ENCODE data around the gene BAHCC1. TPM values are rescaled to one million over a fixed set of nuclear protein-coding genes. Genes with fewer than 3 reads are reported as not detected.

Gene BAHCC1
- total RNA-seq, 1 experiment from 2014 or later, result 9.9 TPM

GRCh38 chr17:81364278-81365147, 30.7 kb upstream of the BAHCC1 start:
- Histone ChIP-seq H3K9ac (ENCODE audit: low read length) (peak overlapping the region; percentile 28; the same call in 1 of the 2 replicates), H3K4me3 (ENCODE audit: low read length) (peak overlapping the region; percentile 67), H4K20me1 (ENCODE audit: low read length) (no peaks in the 10 kb centered on the region), H3K27me3 (ENCODE audit: low read length) (no peaks in the 10 kb centered on the region), H3F3A (ENCODE audit: low read length, unreplicated experiment) (no peaks in the 10 kb centered on the region), H3K27ac (ENCODE audit: low read length) (peak overlapping the region; percentile 90), H3K4me1 (ENCODE audit: insufficient read depth, low read length) (peaks cover 37% of the 10 kb centered on the region), H3K36me3 (ENCODE audit: low read depth, low read length) (no peaks in the 10 kb centered on the region), H3K79me2 (ENCODE audit: low read length) (no peaks in the 10 kb centered on the region), H3K4me2 (ENCODE audit: low read length) (peak overlapping the region; percentile 97), H3K9me2 (replicated peaks; ENCODE audit: low read length) (no peaks in the 10 kb centered on the region), H3K9me3 (ENCODE audit: low read length) (no peaks in the 10 kb centered on the region), H2AFZ (ENCODE audit: low read length) (no peak overlapping the region)
- no peak for DNase-seq
- no TSS peak for BruUV-seq (replicated peaks)
- ChIA-PET CTCF (interaction anchor here (1.5 kb wide), 1 partner anchor 120 kb away, joined by 4 read pairs; no protein-coding TSS in a partner anchor), POLR2A (ENCODE audit: unreplicated experiment) (interaction anchor here (0.5 to 1.5 kb wide), 7 partner anchors 15 to 108 kb away, joined by 3 to 10 read pairs (median 4); no protein-coding TSS in a partner anchor)
- TF ChIP-seq EZH2phosphoT487 (IDR thresholded peaks at IDR 0.05; ENCODE audit: borderline replicate concordance, low read length) (no peak), EZH2 (IDR thresholded peaks at IDR 0.05; ENCODE audit: low read length, unreplicated experiment) (no peak), CTCF (conservative IDR thresholded peaks at IDR 0.05; ENCODE audit: low read depth, low read length) (no peak)
- no peak for ATAC-seq
- intact Hi-C loops (cut with micrococcal nuclease), result loop anchor here (1.0 to 5.0 kb wide), 3 partner anchors 18 to 67 kb away; partner anchors contain the start of genes BAHCC1 and SLC38A10

- Histone ChIP-seq H3K9ac (ENCODE audit: low read length) (peak overlapping the region; percentile 72), H3K27ac (ENCODE audit: low read length) (peak overlapping the region; percentile 90), H2AFZ (ENCODE audit: low read length) (peak overlapping the region; percentile 24; the same call in 1 of the 2 replicates), H3K4me1 (ENCODE audit: insufficient read depth, low read length) (peaks cover 37% of the 10 kb centered on the region), H3K36me3 (ENCODE audit: low read depth, low read length) (no peaks in the 10 kb centered on the region), H3K9me3 (ENCODE audit: low read length) (no peaks in the 10 kb centered on the region), H4K20me1 (ENCODE audit: low read length) (no peaks in the 10 kb centered on the region), H3K79me2 (ENCODE audit: low read length) (no peaks in the 10 kb centered on the region), H3K4me2 (ENCODE audit: low read length) (peak overlapping the region; percentile 97), H3K27me3 (ENCODE audit: low read length) (no peaks in the 10 kb centered on the region), H3K4me3 (ENCODE audit: low read length) (peak overlapping the region; percentile 67), H3K9me2 (replicated peaks; ENCODE audit: low read length) (no peaks in the 10 kb centered on the region), H3F3A (ENCODE audit: low read length, unreplicated experiment) (no peaks in the 10 kb centered on the region)
- peak; percentile 73 for ATAC-seq
- ChIA-PET CTCF (interaction anchor here (1.3 to 1.5 kb wide), 2 partner anchors 32 to 120 kb away, joined by 4 read pairs; no protein-coding TSS in a partner anchor), POLR2A (ENCODE audit: unreplicated experiment) (interaction anchor here (0.5 to 1.5 kb wide), 9 partner anchors 15 to 109 kb away, joined by 3 to 10 read pairs (median 4); no protein-coding TSS in a partner anchor)
- no peak for TF ChIP-seq EZH2 (IDR thresholded peaks at IDR 0.05; ENCODE audit: low read length, unreplicated experiment)
- DNase-seq, result peak; percentile 92
- intact Hi-C loops (cut with micrococcal nuclease), result loop anchor here (1.0 to 5.0 kb wide), 3 partner anchors 19 to 68 kb away; partner anchors contain the start of genes BAHCC1 and SLC38A10
- TSS peak; percentile 74 for BruUV-seq (replicated peaks)
Observed at GRCh38 chr17:81365148-81365600, 30.1 kb upstream of the BAHCC1 start.
